HL-60/S4 (cell line): Measurements from ENCODE around the gene POLR1D.

Source experiments
- in situ Hi-C: fragments of 300-500 bp; cut with MboI; formaldehyde crosslinking; loops from 2 replicates; pipeline ENCODE4 v1.14.3; 2022; ENCODE audit warnings: low sequenced_read_pairs

POLR1D gene

GRCh38 chr13:27637289-27637626, 15.6 kb downstream of the POLR1D start:
- in situ Hi-C loops = no loop called here

- in situ Hi-C loops = no loop called here
Observed at GRCh38 chr13:27638001-27638400, 16.3 kb downstream of the POLR1D start.

DNA sequence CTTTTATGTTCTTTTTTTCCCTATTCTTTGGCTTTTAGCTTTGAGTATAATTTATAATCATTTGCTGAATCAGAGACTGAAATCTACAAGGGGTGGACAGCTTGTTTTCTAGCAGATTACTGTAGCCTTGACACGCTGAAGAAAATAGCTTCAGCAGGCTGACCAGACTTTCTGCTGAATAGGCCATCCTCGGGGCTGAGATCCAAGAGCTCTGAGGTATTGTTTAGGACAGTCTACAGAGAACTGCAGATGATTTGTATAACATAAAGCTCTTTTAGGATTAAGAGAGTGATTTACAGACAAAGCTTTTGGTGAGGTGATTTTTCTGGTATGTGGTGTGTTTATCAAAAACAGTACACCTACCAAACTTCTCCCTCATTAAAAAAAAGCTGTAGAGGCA, 16.8 kb downstream of the POLR1D start:
- in situ Hi-C loops = no loop called here

GRCh38 chr13:27639186-27639585, 17.5 kb downstream of the POLR1D start:
- in situ Hi-C loops = no loop called here

- in situ Hi-C loops = no loop called here
Observed at GRCh38 chr13:27641711-27642502, 20.2 kb downstream of the POLR1D start.

DNA sequence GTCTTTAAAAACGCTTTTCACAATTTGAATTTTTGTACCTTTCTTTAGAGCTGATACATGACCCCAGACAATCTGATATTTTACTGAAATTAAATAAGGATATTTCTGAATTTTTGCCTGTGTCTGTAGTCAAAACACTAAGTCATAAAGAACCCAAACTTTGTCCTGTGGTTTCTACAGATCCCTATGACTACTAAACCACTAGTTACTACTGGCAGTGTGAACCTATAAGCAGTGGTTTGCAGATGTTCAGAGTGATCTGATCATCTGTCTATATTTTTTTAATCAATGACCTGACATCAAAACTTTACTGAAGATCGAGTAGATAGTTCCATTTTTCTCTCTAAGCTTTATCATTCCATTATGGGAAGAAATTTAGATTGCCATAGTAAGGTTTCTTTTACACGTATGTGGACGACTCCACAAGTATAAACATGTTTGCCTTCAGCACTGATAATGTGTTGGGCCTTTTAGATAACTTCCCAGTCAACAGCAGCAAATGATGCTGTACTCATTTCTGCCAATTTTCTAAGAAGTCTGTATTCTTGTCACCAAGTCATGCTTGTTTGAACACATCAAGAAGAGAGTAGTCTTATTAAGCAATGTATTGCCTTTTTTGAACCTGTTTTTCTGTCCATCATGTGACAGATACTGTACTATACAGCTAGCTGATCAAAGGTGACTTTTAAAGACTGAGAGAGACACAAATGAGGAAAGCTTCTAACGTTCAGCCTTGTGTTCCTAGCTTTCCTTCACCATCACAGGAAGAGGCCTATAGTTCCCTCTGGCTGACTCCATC, 21.8 kb downstream of the POLR1D start:
- in situ Hi-C loops = no loop called here

- in situ Hi-C loops = no loop called here
Observed at GRCh38 chr13:27644302-27644701, 22.6 kb downstream of the POLR1D start.

DNA sequence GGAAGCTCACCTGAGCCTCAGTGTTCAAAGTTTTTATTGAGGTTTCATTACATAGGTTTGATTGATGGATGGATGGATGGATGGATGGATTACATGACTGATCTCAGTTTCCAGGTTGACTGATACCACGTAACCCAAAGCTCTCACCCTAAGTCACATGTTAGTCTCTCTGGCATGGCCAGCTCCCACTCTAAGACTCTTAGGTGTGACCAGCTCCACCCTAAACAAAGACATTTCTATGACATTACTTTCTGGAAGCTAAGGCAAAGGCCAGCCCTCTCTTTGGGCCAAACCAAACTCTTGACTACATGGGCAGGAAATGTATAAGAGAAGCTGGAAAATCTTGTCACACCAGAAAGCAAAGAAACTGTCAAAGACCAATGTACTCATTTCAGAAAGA, 28.6 kb downstream of the POLR1D start:
- in situ Hi-C loops = no loop called here

DNA sequence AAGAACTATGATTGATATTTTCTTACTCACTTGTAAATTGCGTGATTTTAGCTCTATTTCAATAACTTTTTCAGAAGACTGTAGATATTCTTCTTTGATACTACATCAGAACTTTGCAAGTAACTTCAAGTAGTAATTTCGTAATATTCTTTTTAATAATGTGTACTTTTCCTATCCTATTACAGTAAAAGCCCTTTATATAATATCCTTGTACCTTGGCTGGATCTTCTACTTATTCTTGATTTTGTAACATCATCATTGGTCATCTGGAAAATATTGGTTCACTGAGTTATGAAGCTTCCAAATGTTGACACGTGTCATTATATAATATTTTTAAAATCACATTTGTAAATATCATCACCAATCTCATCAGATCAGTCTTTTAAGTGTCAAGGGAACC, 32.4 kb downstream of the POLR1D start:
- in situ Hi-C loops = no loop called here

- in situ Hi-C loops = no loop called here
Observed at GRCh38 chr13:27654816-27655215, 33.1 kb downstream of the POLR1D start.

DNA sequence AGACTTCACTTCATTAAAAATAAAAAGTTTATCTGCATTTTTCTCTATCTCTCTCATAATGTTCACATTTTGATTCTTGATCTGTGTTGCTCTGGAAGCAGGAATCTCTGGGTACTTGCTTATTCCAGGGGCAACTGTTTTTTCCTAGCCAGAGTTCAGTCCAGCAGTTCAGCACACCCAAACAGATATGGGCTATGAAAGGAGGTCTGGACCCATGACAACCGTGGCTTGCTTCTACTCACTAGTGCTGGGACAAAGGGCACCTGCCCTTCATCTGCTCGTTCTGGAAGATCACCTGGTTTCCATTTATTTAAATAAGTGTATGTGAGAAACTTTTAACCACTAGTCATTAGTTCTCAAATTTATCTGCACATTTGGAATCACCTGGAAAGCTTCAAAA, 36.0 kb downstream of the POLR1D start:
- in situ Hi-C loops = no loop called here

DNA sequence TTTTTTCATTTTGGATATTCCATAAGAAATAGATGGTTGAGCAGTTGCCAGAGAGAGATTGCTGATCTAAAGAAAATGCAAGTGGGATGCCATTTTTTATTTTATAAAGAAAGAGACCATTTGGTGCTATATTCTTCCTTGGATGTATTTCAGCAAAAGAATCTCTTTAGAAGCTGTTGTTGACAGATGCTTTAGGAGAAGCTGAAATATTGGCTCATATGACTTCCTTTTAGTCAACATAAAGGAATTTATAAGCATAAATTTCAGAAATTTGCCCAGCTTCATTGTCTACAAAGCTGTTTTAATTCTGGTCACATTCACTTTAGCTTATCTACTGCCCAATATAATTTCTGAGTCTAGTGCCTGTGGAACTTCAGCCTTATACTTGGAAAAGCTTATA, 36.9 kb downstream of the POLR1D start:
- in situ Hi-C loops = no loop called here

- in situ Hi-C loops = no loop called here
Observed at GRCh38 chr13:27659145-27659865, 37.6 kb downstream of the POLR1D start.

DNA sequence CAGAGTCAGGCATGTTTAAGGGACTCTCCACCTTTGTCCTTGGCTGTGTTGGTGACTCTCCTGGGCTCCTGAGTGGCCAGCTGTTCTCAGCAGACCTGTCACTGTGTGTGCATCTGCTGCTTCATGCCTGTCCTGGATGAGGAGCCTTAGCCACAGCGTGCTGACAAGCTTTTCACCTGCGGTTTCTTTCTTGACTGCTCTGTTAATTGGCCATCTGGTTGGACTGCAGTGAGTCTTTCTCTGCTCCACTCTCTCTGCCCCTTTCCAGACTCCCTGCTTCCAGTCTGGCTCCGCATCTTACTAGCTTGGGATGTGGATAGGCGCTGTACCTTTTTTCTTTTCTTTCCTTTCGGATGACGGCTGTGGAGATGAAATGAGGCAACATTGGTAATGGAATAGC, 38.8 kb downstream of the POLR1D start:
- in situ Hi-C loops = no loop called here

GRCh38 chr13:27661017-27661416, 39.3 kb downstream of the POLR1D start:
- in situ Hi-C loops = no loop called here

DNA sequence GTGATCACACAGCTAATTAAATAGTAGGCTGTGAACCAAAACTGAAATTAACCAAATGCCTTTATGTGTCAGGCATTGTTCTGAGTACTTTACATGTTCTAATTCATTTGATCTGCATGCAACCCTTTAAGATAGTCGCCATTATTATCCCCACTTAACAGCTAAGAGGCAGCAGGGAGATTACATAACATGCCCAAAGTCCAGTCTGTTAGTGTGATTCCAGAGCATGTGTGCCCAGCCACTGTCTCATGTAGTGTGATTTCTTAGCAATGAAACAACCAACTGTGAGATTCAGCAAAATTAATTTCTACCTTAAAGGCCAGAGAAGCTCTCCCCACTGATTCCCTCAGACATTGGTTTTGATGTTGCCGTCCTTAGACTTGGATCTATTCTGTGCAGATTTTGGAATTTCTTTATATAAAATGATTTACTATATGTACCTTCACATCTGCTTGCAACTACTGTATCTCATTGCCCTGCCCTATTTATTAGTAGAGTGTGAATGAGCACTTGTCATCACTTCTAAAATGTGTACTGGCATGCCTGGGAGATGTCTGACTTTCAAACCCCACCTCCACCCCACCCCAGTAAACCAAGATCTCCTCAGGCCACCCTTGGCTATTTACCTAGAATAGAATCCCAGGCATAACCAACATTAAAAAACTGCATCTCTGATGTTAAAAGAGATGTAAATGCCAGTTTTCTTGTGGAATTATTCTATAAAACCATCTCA, 41.2 kb downstream of the POLR1D start:
- in situ Hi-C loops = no loop called here

DNA sequence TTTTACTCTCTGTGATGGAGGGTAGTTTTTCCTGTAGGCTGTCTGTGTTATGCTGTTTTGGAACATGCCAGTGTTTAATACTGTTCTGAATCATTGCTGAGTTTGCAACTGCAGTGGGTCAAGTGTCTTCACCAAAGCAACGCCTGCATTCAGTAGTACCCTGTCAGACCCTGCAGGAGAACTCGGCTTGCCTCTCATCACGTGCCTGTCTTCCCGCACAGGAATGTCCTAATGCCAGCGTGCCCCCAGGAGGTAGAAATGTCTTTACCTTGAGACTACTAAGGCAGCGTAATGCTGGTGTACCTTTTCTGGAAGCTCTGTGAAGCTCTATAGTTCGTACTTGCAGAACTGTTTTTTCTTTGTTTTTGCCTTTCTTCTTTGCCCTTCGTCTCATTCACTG, 42.3 kb downstream of the POLR1D start:
- in situ Hi-C loops = no loop called here

DNA sequence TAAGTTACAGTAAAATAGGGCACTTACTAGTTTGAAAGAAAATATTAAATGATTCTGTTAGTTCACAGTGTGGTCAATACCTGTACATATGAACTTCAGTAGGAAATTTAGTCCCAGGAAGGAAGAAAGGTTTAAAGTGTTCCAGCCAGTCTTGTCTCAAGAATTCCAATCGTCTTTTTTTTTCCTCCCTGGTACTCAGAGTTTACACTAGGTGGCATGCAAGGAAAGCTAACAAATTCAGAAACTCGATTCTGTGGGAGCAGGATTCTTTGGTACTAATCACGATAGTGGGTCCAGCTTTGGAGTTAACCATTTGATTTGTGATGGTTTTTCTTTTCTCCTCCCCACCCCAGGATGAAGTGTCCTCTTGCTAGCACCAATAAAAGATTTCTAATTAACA, 43.6 kb downstream of the POLR1D start:
- in situ Hi-C loops = no loop called here

DNA sequence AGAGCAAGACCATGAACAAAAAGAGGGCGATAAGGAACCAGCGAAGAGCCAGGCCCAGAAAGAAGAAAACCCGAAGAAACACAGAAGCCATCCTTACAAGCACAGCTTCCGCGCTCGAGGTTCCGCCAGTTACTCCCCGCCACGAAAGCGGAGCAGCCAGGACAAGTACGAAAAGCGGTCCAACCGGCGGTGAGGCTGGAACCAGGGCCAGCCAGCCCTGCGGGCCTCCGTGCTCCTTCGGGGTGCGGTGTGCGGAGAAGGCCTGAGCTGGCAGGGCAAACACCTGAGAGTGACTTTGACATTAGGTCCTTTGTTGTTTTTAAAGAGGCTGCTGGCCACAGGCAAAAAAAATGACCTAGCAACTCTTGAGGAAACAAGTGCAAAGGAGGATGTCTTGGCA, 44.1 kb downstream of the POLR1D start:
- in situ Hi-C loops = no loop called here

DNA sequence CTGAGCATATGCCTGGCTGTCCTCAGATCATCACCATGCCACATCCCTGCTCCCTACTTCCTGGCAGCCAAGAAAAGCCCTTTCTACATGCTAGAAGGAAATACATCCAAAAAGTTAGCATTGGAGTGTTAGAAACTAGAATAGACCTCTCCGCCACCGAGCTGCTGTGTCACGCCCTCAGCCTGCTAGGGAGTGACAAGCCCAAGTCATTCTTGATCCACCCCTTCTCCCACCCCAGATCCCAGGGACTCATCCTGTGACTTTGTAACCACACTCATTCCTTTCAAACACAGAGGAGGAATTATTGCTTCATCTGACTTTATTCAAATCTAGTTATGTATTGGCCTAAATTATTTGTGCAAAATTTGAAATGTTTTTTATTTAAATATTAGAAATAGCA, 45.3 kb downstream of the POLR1D start:
- in situ Hi-C loops = no loop called here

DNA sequence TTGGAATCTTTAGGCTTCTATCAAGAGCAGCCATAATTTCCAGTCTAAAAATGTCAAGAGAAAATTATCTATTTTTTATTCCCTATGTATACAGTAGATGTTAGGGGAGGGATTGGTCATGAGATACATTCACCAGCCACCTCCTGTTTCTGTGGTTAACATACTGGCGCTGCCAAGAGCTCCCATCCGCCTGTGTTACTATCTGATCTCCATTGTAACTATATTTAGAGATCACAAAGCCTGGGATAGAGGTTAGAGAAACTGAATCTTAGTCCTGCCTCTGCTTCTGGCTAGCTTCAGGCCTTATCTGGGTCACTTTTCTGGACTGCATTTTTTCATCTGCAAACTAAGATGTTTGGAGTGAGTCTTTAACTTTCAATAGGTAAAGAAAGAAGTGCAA, 46.3 kb downstream of the POLR1D start:
- in situ Hi-C loops = no loop called here
